Measurements from ENCODE around the gene PLXNA4.

GRCh38 chr7:132161533-132161915, 414.7 kb downstream of the PLXNA4 start:
- TF ChIP-seq CTCF (conservative IDR thresholded peaks at IDR 0.05; ENCODE audit: low read depth in 2 of 2) (no peak), POLR2AphosphoS5 (IDR thresholded peaks at IDR 0.05; ENCODE audit: low read depth) (no peak), EZH2 (IDR thresholded peaks at IDR 0.05; ENCODE audit: low read depth, unreplicated experiment) (no peak), EZH2phosphoT487 (IDR thresholded peaks at IDR 0.05; ENCODE audit: unreplicated experiment) (no peak), ZNF331 (CRISPR knock-in tag; IDR thresholded peaks at IDR 0.05; ENCODE audit: low read depth) (no peak), ZNF114 (CRISPR knock-in tag; IDR thresholded peaks at IDR 0.05) (no peak), STAT1 (IDR thresholded peaks at IDR 0.05; ENCODE audit: unreplicated experiment) (no peak), CREB1 (CRISPR knock-in tag; IDR thresholded peaks at IDR 0.05; ENCODE audit: low read depth) (no peak), NANOG (IDR thresholded peaks at IDR 0.05; ENCODE audit: borderline replicate concordance) (no peak), JUNB (IDR thresholded peaks at IDR 0.05; ENCODE audit: unreplicated experiment) (no peak)
- TF ChIP-seq, protein P1, sequence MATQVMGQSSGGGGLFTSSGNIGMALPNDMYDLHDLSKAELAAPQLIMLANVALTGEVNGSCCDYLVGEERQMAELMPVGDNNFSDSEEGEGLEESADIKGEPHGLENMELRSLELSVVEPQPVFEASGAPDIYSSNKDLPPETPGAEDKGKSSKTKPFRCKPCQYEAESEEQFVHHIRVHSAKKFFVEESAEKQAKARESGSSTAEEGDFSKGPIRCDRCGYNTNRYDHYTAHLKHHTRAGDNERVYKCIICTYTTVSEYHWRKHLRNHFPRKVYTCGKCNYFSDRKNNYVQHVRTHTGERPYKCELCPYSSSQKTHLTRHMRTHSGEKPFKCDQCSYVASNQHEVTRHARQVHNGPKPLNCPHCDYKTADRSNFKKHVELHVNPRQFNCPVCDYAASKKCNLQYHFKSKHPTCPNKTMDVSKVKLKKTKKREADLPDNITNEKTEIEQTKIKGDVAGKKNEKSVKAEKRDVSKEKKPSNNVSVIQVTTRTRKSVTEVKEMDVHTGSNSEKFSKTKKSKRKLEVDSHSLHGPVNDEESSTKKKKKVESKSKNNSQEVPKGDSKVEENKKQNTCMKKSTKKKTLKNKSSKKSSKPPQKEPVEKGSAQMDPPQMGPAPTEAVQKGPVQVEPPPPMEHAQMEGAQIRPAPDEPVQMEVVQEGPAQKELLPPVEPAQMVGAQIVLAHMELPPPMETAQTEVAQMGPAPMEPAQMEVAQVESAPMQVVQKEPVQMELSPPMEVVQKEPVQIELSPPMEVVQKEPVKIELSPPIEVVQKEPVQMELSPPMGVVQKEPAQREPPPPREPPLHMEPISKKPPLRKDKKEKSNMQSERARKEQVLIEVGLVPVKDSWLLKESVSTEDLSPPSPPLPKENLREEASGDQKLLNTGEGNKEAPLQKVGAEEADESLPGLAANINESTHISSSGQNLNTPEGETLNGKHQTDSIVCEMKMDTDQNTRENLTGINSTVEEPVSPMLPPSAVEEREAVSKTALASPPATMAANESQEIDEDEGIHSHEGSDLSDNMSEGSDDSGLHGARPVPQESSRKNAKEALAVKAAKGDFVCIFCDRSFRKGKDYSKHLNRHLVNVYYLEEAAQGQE (IDR thresholded peaks at IDR 0.05; ENCODE audit: unreplicated experiment): no peak

Measured in GM23338 (cell line).